Hippocampal formation (tissue), 2 donors: ENCODE measurements around the gene NT5C1B.

ENCODE experiments used
- DNase-seq, 2 donors: peaks; one replicate each; lab custom pipeline; 2025; lab: John Stamatoyannopoulos, UW

NT5C1B gene

DNA sequence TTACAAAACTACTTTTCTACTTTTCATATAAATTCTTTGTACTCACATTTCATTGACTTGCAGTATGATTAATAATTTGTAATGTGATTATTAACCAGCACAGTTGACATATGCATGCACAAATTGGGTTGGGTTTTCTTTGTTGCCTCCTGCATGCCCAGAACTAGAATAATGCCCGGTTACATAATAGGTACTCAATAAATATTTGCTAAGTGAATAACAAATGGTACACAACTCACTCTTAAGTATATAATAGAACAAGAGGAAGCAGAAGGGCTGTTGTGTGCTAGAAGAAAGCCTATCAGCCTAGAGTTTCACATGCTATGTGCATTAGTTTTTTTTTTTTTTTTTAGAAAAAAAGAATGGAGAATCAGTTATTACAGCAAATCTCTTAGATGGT is 38.2 kb downstream of the NT5C1B start:
- DNase-seq: no peak

DNA sequence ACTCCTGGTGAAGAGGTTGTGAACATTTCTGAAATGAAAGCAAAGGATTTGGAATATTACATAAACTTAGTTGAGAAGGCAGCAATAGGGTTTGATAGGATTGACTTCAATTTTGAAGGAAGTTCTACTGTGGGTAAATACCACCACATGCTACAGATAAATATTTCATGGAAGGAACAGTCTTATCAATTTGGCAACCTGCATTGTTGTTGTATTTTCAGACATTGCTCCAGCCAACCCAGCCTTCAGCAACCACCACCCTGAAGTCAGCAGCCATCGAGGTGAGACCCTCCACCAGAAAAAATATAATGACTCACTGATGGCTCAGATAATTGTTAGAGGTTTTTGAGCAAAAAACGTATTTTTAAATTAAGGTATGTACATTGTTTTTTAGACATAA is 38.9 kb downstream of the NT5C1B start:
- DNase-seq: no peak

DNA sequence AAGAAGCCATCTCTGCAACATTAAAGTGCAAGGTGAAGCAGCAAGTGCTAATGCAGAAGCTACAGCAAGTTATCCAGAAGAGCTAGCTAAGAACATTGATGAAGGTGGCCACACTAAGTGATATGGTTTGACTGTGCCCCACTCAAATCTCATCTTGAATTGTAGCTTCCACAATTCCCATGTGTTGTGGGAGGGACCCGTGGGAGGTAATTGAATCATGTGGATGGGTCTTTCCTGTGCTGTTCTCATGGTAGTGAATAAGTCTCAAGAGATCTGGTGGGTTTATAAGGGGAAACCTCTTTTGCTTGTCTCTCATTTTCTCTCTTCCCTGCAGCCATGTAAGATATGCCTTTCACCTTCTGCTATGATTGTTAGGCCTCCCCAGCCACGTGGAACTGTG is 40.3 kb downstream of the NT5C1B start:
- DNase-seq: no peak

- no peak for DNase-seq
Observed at GRCh38 chr2:18548621-18549020, 40.7 kb downstream of the NT5C1B start.

DNA sequence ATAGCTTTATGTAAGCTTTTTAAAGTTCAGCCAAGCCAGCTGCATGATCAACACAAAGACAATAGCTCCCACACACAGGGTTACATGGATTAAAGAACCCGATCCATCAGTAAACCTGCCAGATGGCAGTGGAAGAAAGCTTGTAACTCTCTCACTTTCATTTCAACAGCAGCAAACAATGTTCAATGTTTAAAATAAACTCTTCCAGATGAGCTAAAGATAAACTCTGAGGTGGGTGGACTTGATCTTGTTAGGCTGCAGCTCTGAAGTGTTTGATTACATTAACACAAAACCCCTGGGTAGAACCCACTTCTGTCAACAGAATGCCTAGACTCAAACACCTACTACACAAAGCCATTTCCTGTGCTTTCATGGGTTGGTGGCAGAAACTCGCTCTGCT is 42.8 kb downstream of the NT5C1B start:
- no peak for DNase-seq

GRCh38 chr2:18545384-18545783 is 44.0 kb downstream of the NT5C1B start:
- no peak for DNase-seq

GRCh38 chr2:18544171-18544570 is 45.2 kb downstream of the NT5C1B start:
- DNase-seq: no peak

- DNase-seq: no peak
Observed at GRCh38 chr2:18540872-18541271, 48.5 kb downstream of the NT5C1B start.

GRCh38 chr2:18536697-18537096 is 52.7 kb downstream of the NT5C1B start:
- no peak for DNase-seq

DNA sequence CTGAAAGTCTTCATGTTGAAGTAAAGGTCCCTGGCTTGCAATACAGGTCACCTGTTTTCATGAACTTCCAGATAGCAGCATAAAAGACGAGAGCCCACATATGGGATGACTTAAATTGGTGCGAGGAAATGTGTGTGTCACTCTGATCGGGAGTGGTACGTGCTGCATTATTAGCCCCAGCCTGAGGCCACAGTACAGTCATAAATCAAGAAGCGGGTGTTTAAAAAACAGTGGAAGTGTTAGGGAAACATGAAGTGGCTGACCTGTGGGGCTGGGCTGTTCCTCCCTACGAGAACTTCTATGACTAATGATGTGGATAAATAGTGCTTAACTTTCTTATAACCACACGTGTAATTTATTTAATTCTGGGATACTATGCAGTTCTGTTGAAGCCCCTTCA is 53.3 kb downstream of the NT5C1B start:
- DNase-seq: no peak

- no peak for DNase-seq
Observed at GRCh38 chr2:18531194-18531593, 58.2 kb downstream of the NT5C1B start.

DNA sequence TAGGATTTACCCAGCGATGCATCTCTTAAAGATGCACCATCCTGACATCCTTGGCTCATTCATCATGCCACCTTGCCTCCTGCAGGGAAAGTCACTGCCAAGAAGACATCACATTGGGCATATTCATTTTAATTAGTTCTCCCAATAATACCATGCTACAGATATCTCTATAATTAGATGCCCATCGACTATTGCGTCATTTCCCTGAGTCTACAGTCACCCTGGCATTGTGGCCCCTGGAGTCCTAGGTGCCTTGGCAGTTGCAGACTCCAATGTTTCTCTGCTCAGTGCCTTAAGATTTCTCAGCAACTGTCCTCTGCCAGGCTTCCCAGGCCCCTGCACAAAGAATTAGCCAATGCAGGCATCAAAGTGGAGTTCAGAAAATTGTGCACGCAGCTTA is 61.5 kb downstream of the NT5C1B start:
- DNase-seq: no peak

DNA sequence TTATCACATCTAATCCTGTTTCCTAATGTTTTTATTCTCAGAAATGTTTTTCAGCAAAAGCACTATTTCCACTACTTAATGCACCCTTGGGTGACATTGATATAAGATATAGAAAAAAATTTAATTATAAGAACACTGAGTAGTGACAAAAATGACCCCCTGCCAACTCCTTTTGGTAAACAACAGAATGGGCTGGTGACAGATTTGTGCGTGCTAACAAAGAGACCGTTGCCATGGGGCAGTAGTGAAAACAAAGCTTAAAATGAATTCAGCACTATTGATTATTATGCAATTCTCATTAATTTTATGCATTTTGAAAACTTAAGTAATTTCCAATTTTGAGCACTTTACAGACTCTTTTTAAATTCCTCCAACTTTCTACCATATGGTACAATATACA is 62.0 kb downstream of the NT5C1B start:
- DNase-seq: no peak

GRCh38 chr2:18526429-18526828 is 62.9 kb downstream of the NT5C1B start:
- no peak for DNase-seq

DNA sequence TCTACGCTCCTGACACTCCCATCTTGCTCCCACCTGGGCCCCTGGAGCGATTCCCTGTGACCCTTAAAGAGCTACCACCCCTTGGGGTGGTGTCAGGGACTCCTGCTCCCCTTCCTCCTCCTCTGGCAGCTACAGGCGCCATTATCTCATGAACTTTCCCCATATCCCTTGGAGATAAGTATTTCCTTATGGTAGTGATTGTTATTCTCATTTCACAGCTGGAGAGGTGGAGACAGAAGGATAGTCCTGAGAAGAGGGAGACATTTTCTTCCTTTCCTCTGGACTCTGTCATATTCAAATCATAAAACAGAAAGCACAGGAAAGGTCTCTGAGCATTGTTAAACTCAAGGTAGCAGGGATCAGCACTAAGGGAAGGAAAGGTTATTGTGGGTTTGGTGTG is 63.5 kb downstream of the NT5C1B start:
- DNase-seq: no peak

- DNase-seq: no peak
Observed at GRCh38 chr2:18525236-18525635, 64.1 kb downstream of the NT5C1B start.

DNA sequence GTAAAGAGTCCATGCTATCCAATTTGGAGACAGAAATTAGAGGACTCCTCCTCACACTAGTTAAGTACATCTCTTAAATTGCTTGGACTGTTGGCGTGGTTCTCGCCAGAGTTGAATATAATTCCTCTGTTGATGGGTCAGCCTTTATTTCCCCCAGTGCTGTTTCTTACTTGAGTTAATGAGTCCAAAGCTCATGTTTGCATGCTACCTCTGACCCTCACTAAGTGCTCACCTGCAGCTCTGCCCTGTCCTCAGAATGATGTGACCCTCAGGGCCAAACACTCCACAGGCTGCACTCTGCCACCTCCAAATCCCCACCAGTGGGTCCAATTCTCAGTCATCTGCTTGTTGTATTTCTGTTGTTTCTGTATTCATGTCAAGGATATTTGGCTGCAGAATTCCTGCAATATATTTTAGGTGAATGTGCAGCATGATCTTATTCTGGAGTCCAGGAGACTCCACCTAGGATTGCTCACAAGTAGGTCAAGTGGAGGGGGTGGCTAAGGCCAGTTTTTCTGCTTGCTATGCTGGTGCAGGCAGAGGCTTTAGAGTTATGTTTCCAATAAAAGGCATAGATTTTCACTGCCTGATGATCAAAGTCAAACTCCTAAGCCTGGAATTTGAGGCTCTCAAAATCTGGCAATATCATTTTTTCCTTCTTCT is 66.8 kb downstream of the NT5C1B start:
- DNase-seq: no peak

GRCh38 chr2:18520451-18521425 is 68.6 kb downstream of the NT5C1B start:
- DNase-seq: peak; percentile 24 to 60

DNA sequence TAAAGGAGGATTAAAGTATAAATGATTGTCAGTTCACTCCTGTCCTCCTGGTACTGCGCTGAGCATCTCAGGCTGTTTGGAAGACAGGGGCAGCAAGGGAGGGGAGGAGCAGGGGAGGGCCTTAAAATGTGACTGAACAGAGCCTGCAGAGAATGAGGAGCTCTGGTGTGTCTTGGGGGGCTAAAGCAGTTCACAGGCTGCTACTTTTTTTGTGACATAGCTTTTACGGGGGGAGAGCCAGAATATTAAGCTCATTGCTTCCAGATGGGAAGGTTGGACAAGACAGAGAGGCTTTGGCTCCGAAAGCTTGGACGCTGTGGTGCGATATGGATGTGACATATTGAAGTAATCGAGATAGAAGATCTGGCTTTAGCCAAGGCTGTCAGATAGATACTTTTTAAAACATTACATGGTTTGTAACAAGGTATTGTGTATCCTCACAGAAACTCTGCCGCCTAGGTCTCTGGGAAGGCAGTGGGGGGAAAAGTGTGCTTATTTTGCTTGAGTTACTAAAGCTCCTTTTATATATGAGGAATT is 69.4 kb downstream of the NT5C1B start:
- DNase-seq: no peak

GRCh38 chr2:18518116-18519111 is 71.0 kb downstream of the NT5C1B start:
- DNase-seq: no peak

GRCh38 chr2:18517386-18517785 is 72.0 kb downstream of the NT5C1B start:
- DNase-seq: no peak

DNA sequence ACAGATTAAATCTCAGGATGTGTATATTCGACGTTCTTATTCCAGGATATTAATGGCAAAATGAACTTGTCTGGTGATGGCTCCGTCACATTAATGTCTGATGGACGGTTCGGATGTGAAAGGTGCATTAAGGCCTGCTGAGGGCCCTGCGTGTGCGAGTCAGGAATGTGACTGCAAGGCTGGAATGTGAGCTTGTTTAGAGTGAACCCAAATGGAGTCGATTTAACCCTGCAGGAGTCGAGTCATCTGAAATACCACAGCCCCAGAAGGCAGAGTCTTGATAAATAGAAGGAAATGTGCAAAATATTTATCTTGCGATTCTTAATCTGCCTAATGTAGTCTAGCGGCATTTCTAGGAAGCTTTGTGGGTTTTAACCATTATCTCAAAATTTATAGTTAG is 73.3 kb downstream of the NT5C1B start:
- DNase-seq: no peak
